Hepatic stellate cell (primary cell): ENCODE data around the gene BTG2.

ENCODE experiments used
- DNase-seq: peaks from one replicate; pipeline ENCODE4 v3.0.0; 2011; ENCODE audit warnings: low spot score

BTG2 gene

GRCh38 chr1:203317429-203318228 is 12.3 kb downstream of the BTG2 start:
- no peak for DNase-seq

- DNase-seq, result no peak
Measured at GRCh38 chr1:203318229-203318517, 12.9 kb downstream of the BTG2 start.

- no peak for DNase-seq
Measured at GRCh38 chr1:203320591-203321272, 15.4 kb downstream of the BTG2 start.

- DNase-seq, result no peak
Measured at GRCh38 chr1:203321273-203322052, 16.1 kb downstream of the BTG2 start.

- no peak for DNase-seq
Measured at GRCh38 chr1:203322500-203323179, 17.3 kb downstream of the BTG2 start.

- DNase-seq, result no peak
Measured at GRCh38 chr1:203323587-203323986, 18.3 kb downstream of the BTG2 start.

- no peak for DNase-seq
Measured at GRCh38 chr1:203324105-203325025, 19.0 kb downstream of the BTG2 start.

- DNase-seq, result no peak
Measured at GRCh38 chr1:203325026-203325417, 19.7 kb downstream of the BTG2 start.

GRCh38 chr1:203325418-203326091 is 20.2 kb downstream of the BTG2 start:
- no peak for DNase-seq

- peak; percentile 98 for DNase-seq
Measured at GRCh38 chr1:203326830-203327683, 21.7 kb downstream of the BTG2 start.

- DNase-seq, result peak; percentile 54
Measured at GRCh38 chr1:203327684-203328457, 22.6 kb downstream of the BTG2 start.

GRCh38 chr1:203328714-203329122 is 23.4 kb downstream of the BTG2 start:
- no peak for DNase-seq

- no peak for DNase-seq
Measured at GRCh38 chr1:203331224-203331623, 25.9 kb downstream of the BTG2 start.

- DNase-seq, result no peak
Measured at GRCh38 chr1:203335503-203335902, 30.2 kb downstream of the BTG2 start.

- no peak for DNase-seq
Measured at GRCh38 chr1:203336097-203336496, 30.8 kb downstream of the BTG2 start.

GRCh38 chr1:203338335-203339036 is 33.2 kb downstream of the BTG2 start:
- DNase-seq, result peak; percentile 83

GRCh38 chr1:203340112-203340790 is 34.9 kb downstream of the BTG2 start:
- DNase-seq, result peak; percentile 91
